K562 (cell line): ENCODE data around the gene SCLY. TPM values are rescaled to one million over a fixed set of nuclear protein-coding genes. Genes with fewer than 3 reads are reported as not detected.
A peak's percentile ranks its signal among the peaks of the same experiment; 100 is the strongest.

Experiments
- HCFC1 ChIP-seq: IDR thresholded peaks from 2 replicates; pipeline ENCODE4 v1.6.1; 2012; ENCODE audit warnings: low read depth, low read length, improper control_type of control experiment
- HNRNPL ChIP-seq: fragments of 200-400 bp; formaldehyde crosslinking; IDR thresholded peaks from 2 replicates; pipeline ENCODE4 v1.6.1; 2017; ENCODE audit warnings: low read depth, mild to moderate bottlenecking, low read length
- MGA ChIP-seq: fragments of 450-650 bp; IDR thresholded peaks from 2 replicates; pipeline ENCODE4 v1.6.1; 2016; ENCODE audit warnings: mild to moderate bottlenecking, moderate library complexity
- NFE2L1 ChIP-seq: fragments of 450-650 bp; IDR thresholded peaks from 2 replicates; pipeline ENCODE4 v1.6.1; 2016; ENCODE audit warnings: missing genetic modification characterization, low read depth, mild to moderate bottlenecking, missing compliant biosample characterization, moderate library complexity, borderline replicate concordance
- PCBP1 ChIP-seq: fragments of 200-400 bp; formaldehyde crosslinking; IDR thresholded peaks from 2 replicates; pipeline ENCODE4 v1.6.1; 2018; ENCODE audit warnings: mild to moderate bottlenecking, low read depth, low read length; ENCODE audit not compliant: poor library complexity, severe bottlenecking
- SIN3B ChIP-seq: fragments of 450-650 bp; IDR thresholded peaks from 2 replicates; pipeline ENCODE4 v1.6.1; 2017; ENCODE audit warnings: low read depth, mild to moderate bottlenecking, moderate library complexity
- TSHZ1 ChIP-seq: fragments of 250-450 bp; sonication (Bioruptor Pico); IDR thresholded peaks from 2 replicates; pipeline ENCODE4 v1.4.0; 2020; ENCODE audit warnings: mild to moderate bottlenecking, moderate library complexity
- ZC3H11A ChIP-seq: IDR thresholded peaks from 2 replicates; pipeline ENCODE4 v1.6.1; 2012; ENCODE audit warnings: low read depth, low read length, improper control_type of control experiment
- ZNF398 ChIP-seq: fragments of 250-450 bp; sonication (Bioruptor Pico); IDR thresholded peaks from 2 replicates; pipeline ENCODE4 v1.8.0; 2021; ENCODE audit warnings: moderate library complexity, mild to moderate bottlenecking, inconsistent platforms
- polyA plus RNA-seq, 8 experiments: library from polyadenylated mRNA; depleted of rRNA in 4 of 8; stranded (reverse) in 5 of 8; unstranded in 3 of 8; fragments of >200 nt; fragmentation: Nextera tagmentation in 2 of 8; fragmentation: Illumina TruSeq in 1 of 8; extraction: Ambion mirVana in 2 of 8; extraction: Trizol in 1 of 8; gene quantifications; 2 replicates each; pipeline versions ENCODE4 v1.2.1 to v1.2.3, GENCODE V29; 2011 to 2014; ENCODE audit warnings: inconsistent platforms in 1 of 8, missing spikeins in 1 of 8
- total RNA-seq, 7 experiments: library from RNA; depleted of rRNA in 6 of 7; stranded (reverse); fragments of >200 nt in 6 of 7; fragmentation: Illumina TruSeq in 2 of 7; extraction: Trizol in 2 of 7; gene quantifications; 2 replicates each; pipeline versions ENCODE4 v1.2.1 to v1.2.3, GENCODE V29; 2011 to 2021; ENCODE audit warnings: low replicate concordance in 1 of 7

Gene SCLY
- total and polyA plus RNA-seq, 9 of the 15 experiments (the other 6 are each of a cell fraction or from before 2014, with no cell fraction given): 2.6 to 32.2 (median 21.1) TPM

- TF ChIP-seq ZNF398 (CRISPR knock-in tag) (no peak), ZC3H11A (no peak), PCBP1 (peak; percentile 38), SIN3B (peak; percentile 55), TSHZ1 (CRISPR knock-in tag) (no peak), HCFC1 (peak; percentile 65), HNRNPL (peak; percentile 14; the same call in 1 of the 2 replicates), MGA (no peak), NFE2L1 (tag) (no peak)
Observed at GRCh38 chr2:238060542-238061314, at the start of gene SCLY (continued).
